Vagina (tissue), 2 donors: ENCODE results near the gene IFNL2. TPM values are rescaled to one million over a fixed set of nuclear protein-coding genes. Genes with fewer than 3 reads are reported as not detected.
"Not testable (repeated sequence)": the region's sequence is repeated elsewhere in the genome, so short reads cannot be mapped to it uniquely, and the experiment has no call there.

Experiments used
- DNase-seq, 2 donors: peaks; one replicate each; pipeline ENCODE4 v3.0.0-alpha.2; 2017; ENCODE audit errors: extremely low spot score in 2 of 2
- H3K27ac ChIP-seq: fragments of 200-600 bp; sonication (generic); one replicate; pipeline ENCODE4 v1.5.1; 2019
- H3K27me3 ChIP-seq: fragments of 200-600 bp; sonication (generic); one replicate; pipeline ENCODE4 v1.5.1; 2019
- H3K36me3 ChIP-seq, 2 donors: fragments of 200-600 bp; sonication (generic); one replicate each; pipeline ENCODE4 v1.5.1; 2017 to 2019
- H3K4me1 ChIP-seq: fragments of 200-600 bp; sonication (generic); one replicate; pipeline ENCODE4 v1.5.1; 2019
- H3K4me3 ChIP-seq, 2 donors: fragments of 200-600 bp; sonication (generic); 1 replicate in 1 of 2; 2 replicates in 1 of 2; pipeline ENCODE4 v1.5.1; 2016 to 2019
- H3K9me3 ChIP-seq: fragments of 200-600 bp; sonication (generic); one replicate; pipeline ENCODE4 v1.5.1; 2019
- CTCF ChIP-seq, 3 experiments: fragments of 450-650 bp in 2 of 3; fragments of 200-600 bp in 1 of 3; sonication (generic) in 1 of 3; IDR thresholded peaks; one replicate each; pipeline ENCODE4 v1.5.1; 2017 to 2019; ENCODE audit warnings: antibody characterized with exemption in 3 of 3, mild to moderate bottlenecking in 2 of 3, moderate library complexity in 2 of 3
- POLR2A ChIP-seq, 2 donors: fragments of 450-650 bp; IDR thresholded peaks; one replicate each; pipeline ENCODE4 v1.6.1; 2017; ENCODE audit warnings: antibody characterized with exemption in 2 of 2, mild to moderate bottlenecking in 2 of 2, moderate library complexity in 2 of 2
- POLR2AphosphoS5 ChIP-seq, 2 donors: sonication (generic); formaldehyde crosslinking; IDR thresholded peaks; one replicate each; pipeline ENCODE4 v1.9.0; 2017; ENCODE audit warnings: antibody characterized with exemption in 2 of 2, mild to moderate bottlenecking in 2 of 2, low read depth in 1 of 2; ENCODE audit not compliant: insufficient read depth in 1 of 2
- intact Hi-C: fragments of 100-400 bp; cut with DNase I; formaldehyde crosslinking; loops from one replicate; pipeline ENCODE4 v1.15.1; 2023
- total RNA-seq: library from RNA; depleted of rRNA; stranded (reverse); fragments of >200 nt; gene quantifications from one replicate; pipeline ENCODE4 v1.2.3, GENCODE V29; 2016

The IFNL2 gene
- total RNA-seq, 1 donor from 2014 or later, result not detected

DNA sequence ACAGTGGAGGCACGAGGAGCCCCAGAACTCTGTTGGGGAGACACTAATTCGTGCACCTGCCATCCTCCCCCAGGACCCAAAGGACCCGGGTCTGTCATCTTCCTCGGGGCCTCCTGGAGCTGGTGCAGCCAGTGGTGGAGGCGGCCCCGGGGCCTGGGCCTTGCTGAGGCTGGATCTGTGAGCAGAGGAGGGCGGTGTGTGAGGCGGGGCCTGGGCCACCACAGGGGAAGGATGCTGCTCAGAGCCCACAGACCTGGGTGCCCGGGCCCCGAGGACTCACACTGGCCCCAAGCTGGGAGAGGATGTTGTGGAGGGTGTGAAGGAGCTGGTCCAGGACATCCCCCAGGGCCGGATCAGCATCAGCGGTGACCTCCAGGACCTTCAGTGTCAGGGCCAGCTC, 31.7 kb upstream of the IFNL2 start:
- intact Hi-C loops, result no loop called here
- Histone ChIP-seq H3K27ac (no peak overlapping the region), H3K4me1 (no peaks in the 10 kb centered on the region), H3K9me3 (no peaks in the 10 kb centered on the region), H3K27me3 (no peaks in the 10 kb centered on the region), H3K4me3 (no peak overlapping the region), H3K36me3 (no peaks in the 10 kb centered on the region)
- TF ChIP-seq POLR2A (IDR thresholded peaks at IDR 0.05), result no peak
- no peak for DNase-seq

DNA sequence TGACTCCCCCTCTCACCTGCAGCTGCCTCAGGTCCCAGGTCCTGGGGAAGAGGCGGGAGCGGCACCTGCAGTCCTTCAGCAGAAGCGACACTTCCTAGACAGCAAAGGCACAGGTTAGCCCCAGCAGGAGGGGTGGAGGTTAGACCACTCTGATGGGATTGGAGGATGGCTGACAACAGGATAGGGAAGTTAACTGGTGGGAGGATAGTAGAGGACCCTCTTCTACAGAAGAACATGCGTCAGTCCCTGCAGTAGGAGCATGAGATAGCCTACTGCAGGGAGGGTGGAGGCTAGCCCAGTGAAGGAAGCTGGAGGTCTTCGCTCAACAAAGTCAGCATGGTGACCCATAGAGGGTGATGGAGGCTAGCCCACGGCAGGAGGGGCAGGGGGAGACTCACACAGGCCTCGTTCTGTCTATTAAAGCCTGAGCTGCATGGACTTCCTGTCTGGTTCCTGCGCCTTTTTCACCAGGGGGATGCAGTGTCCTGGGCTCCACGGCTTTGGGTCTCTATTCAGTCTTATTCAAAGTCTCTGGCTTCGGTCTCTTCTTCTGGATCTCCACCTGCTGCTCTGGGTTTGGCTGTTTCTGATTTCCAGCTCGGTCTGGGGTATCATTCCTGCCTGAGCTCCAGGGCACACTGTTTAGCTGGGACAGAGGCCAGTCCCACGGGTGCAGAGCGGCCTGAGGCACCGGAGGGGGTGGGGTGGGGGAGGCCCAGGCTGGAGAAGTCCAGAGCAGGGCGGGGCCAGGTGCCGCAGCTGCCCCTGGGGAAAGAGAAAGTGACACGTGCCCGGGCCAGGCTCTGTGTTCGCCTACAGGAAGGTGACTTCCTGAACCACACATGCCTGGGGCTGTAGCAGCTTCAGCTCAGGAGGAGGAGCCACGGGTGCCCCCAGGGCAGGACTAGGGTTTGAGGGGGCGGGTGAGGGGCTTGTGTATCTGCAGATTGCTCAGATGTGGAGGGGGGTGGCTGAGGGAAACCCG, 30.7 kb upstream of the IFNL2 start:
- Histone ChIP-seq H3K36me3 (no peaks in the 10 kb centered on the region), H3K4me1 (no peaks in the 10 kb centered on the region), H3K4me3 (no peak overlapping the region), H3K27ac (no peak overlapping the region), H3K9me3 (no peaks in the 10 kb centered on the region), H3K27me3 (no peaks in the 10 kb centered on the region)
- no peak for TF ChIP-seq CTCF (IDR thresholded peaks at IDR 0.05)
- TF ChIP-seq POLR2A (IDR thresholded peaks at IDR 0.05), result no peak
- TF ChIP-seq POLR2AphosphoS5 (IDR thresholded peaks at IDR 0.05; ENCODE audit: insufficient read depth in 1 of 2, low read depth in 1 of 2), result no peak
- intact Hi-C loops, result no loop called here
- no peak for DNase-seq

- Histone ChIP-seq H3K27me3 (no peaks in the 10 kb centered on the region), H3K4me1 (no peaks in the 10 kb centered on the region), H3K9me3 (no peaks in the 10 kb centered on the region), H3K27ac (no peak overlapping the region), H3K4me3 (no peak overlapping the region), H3K36me3 (no peaks in the 10 kb centered on the region)
- intact Hi-C loops, result no loop called here
- DNase-seq, result no peak
- TF ChIP-seq POLR2A (IDR thresholded peaks at IDR 0.05), result no peak
Measured at GRCh38 chr19:39238209-39238608, 30.0 kb upstream of the IFNL2 start.

DNA sequence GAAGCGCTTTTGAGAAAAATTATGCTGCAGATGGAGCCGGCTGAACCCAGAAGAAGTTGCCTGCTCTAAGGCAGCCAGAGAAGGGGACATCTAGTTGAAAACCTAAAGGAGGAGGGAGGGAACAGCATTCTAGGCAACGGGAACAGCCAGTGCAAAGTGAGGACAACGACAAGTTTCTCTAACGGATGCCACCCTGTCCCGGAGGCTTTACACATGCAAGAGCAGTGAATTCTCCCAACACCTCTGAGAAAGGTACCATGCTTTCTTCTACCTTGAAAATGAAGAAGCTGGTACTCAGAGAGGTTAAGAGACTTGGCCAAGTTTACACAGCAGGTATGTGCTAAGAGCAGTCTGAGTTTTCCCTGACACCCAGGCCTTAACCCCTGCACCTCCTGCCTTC, 29.3 kb upstream of the IFNL2 start:
- no peaks in the 10 kb centered on the region for H3K4me1 ChIP-seq
- intact Hi-C loops, result no loop called here
- no peaks in the 10 kb centered on the region for H3K27me3 ChIP-seq
- no peak overlapping the region for H3K27ac ChIP-seq
- TF ChIP-seq POLR2A (IDR thresholded peaks at IDR 0.05) (no peak), CTCF (IDR thresholded peaks at IDR 0.05) (no peak), POLR2AphosphoS5 (IDR thresholded peaks at IDR 0.05; ENCODE audit: insufficient read depth in 1 of 2, low read depth in 1 of 2) (no peak)
- DNase-seq, result no peak
- no peak overlapping the region for H3K4me3 ChIP-seq
- H3K36me3 ChIP-seq, result no peaks in the 10 kb centered on the region
- H3K9me3 ChIP-seq, result no peaks in the 10 kb centered on the region

DNA sequence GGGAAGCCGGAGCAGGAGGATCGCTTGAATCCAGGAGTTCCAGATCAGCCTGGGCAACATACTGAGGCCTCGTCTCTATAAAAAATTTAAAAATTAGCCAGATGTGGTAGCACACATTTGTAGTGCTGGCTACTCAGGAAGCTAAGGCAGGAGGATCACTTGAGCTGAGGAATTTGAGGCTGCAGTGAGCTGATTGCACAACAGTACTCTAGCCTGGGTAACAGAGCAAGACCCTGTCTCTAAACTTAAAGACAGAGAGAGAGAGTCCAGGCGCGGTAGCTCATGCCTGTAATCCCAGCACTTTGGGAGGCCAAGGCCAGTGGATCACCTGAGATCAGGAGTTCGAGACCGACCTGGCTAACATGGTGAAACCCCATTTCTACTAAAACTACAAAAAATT, 27.8 kb upstream of the IFNL2 start:
- TF ChIP-seq POLR2AphosphoS5 (IDR thresholded peaks at IDR 0.05; ENCODE audit: insufficient read depth in 1 of 2, low read depth in 1 of 2) (no peak), CTCF (IDR thresholded peaks at IDR 0.05) (no peak)
- H3K27me3 ChIP-seq, result no peaks in the 10 kb centered on the region
- intact Hi-C loops, result no loop called here
- no peaks in the 10 kb centered on the region for H3K4me1 ChIP-seq
- no peak for DNase-seq
- H3K9me3 ChIP-seq, result no peaks in the 10 kb centered on the region
- H3K36me3 ChIP-seq, result no peaks in the 10 kb centered on the region
- no peak overlapping the region for H3K27ac ChIP-seq
- no peak overlapping the region for H3K4me3 ChIP-seq

- H3K4me3 ChIP-seq, intact Hi-C loops, H3K36me3 ChIP-seq, H3K9me3 ChIP-seq, DNase-seq, H3K27ac ChIP-seq: not testable (repeated sequence)
- Histone ChIP-seq H3K27me3 (peaks cover 11% of the 10 kb centered on the region), H3K4me1 (peaks cover 12% of the 10 kb centered on the region)
Measured at GRCh38 chr19:39243741-39244140, 24.5 kb upstream of the IFNL2 start.

DNA sequence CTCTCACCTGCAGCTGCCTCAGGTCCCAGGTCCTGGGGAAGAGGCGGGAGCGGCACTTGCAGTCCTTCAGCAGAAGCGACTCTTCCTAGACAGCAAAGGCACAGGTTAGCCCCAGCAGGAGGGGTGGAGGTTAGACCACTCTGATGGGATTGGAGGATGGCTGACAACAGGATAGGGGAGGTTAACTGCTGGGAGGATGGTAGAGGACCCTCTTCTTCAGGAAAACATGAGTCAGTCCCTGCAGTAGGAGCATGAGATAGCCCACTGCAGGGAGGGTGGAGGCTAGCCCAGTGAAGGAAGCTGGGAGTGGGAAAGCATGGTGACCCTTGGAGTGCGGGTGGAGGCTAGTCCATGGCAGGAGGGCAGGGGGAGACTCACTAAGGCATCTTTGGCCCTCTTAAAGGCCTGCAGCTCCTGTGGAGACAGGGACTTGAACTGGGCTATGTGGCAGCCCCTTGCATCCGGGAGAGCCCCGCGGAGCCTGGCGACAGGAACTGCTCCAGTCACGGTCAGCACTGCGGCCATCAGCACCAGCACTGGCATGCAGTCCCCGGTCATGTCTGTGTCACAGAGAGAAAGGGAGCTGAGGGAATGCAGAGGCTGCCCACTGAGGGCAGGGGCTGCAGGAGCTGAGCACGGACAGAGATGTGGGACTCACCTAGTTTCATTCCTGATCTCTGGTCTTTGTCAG, 23.6 kb upstream of the IFNL2 start, which contains the start of gene IFNL3:
Gene IFNL3, minus strand, starts transcription at position 597 of the 691 bp plus-strand sequence. Its CDS starts 39 bp downstream, at position 558.
- H3K27ac ChIP-seq, DNase-seq, H3K4me3 ChIP-seq, H3K36me3 ChIP-seq, H3K9me3 ChIP-seq, intact Hi-C loops: not testable (repeated sequence)
- peaks cover 12% of the 10 kb centered on the region for H3K4me1 ChIP-seq
- H3K27me3 ChIP-seq, result peaks cover 11% of the 10 kb centered on the region

- DNase-seq, H3K9me3 ChIP-seq, H3K36me3 ChIP-seq, H3K4me3 ChIP-seq, H3K27ac ChIP-seq, intact Hi-C loops: not testable (repeated sequence)
- H3K27me3 ChIP-seq, result peaks cover 11% of the 10 kb centered on the region
- peaks cover 12% of the 10 kb centered on the region for H3K4me1 ChIP-seq
Measured at GRCh38 chr19:39245166-39245565, 23.0 kb upstream of the IFNL2 start.
